ENCODE measurements around the gene C2CD4D.

The C2CD4D gene

DNA sequence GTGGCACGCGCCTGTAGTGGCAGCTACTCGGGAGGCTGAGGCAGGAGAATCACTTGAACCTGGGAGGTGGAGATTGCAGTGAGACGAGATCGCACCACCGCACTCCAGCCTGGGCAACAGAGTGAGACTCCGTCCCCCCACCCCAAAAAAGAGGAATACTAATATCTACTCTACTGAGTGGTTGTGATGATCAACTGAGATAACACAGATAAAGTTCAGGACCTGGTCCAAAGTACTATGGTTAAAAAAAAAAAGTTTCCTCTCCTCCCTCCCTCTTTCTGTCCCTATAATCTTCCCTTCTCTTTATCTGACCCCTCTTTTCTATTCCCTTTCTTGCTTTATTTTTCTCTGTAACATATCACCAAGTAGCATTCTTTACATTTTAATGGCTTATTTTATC lies 4.0 kb downstream of the C2CD4D start:
- no peak for DNase-seq (ENCODE audit: extremely low read depth in 1 of 2, low read depth in 1 of 2)

GRCh38 chr1:151834239-151834638 lies 5.4 kb downstream of the C2CD4D start:
- no peak for DNase-seq (ENCODE audit: extremely low read depth in 1 of 2, low read depth in 1 of 2)

- no peak for DNase-seq (ENCODE audit: extremely low read depth in 1 of 2, low read depth in 1 of 2)
Measured at GRCh38 chr1:151833172-151833900, 6.3 kb downstream of the C2CD4D start.

DNA sequence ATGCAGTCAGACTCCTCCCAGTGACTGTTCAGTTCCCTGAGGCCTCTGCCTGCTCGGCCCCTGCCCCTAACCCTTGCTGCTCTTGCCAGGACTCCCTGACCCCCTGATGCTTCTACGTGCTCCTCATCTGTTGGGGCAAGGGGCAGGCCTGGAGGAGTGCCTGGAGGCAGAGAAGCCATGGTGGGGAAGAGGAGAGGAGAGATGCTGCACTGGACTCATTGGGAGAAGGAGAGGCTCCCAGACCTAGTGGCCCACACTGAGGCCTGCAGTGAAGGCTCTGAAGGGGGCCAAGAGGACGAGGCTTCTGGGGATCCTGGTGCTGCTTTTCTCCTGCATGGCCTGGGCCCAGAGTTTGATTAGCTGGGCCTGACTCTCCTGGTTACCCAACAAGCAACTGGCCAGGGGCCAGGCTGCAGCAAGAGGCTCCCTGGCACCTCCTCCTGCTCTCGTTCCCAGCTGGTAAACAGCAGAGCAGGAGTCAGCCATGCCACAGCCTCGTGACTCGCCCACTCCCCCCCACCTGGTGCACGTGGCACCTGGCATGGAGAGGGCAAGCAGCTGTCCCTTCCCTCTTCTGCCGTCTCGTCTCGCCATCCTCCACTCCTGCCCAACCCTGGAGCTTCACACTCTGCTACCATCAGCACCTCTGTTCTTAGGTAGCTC lies 7.2 kb downstream of the C2CD4D start:
- no peak for DNase-seq (ENCODE audit: extremely low read depth in 1 of 2, low read depth in 1 of 2)

DNA sequence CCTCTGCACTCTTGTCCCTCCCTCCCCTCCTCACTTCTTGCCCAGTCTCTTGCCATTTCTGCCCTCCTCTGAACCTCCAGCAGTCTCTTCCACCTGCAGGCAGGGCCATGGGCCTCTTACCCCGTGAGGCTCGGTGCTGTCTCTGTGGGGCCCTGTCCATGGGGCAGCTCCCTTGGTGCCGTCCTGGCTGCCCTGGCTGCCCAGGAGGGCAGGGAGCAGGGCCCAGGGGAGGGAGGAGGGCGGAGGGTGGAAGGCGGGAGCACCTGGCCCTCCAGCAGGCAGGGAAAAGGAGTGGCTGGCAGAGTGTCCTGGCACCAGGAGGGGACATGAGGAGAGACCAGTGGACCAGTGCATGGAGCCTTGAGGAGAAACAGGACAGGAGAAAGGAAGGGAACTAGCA lies 8.0 kb downstream of the C2CD4D start, which contains the start of gene RORC:
Gene RORC (minus strand): TSS at position 198 of the 400 bp plus-strand sequence. CDS start 38 bp downstream, at position 160.
- no peak for DNase-seq (ENCODE audit: extremely low read depth in 1 of 2, low read depth in 1 of 2)

DNA sequence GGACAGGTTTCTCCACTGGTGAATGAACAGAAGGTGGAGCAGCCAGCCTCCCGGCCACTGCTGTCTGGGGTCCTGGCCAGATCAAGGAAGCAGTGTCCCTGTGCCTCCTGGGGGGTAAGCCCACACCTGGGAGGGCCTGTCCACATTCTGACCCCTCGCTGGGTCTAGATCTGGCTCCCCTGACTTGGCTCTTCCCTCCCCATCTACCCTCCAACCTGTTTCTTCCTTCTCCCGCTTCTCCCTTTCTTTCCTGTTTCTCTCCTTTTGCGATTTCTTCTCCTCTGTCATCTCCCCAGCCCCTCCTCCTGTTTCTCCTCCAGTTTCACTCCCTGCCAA lies 8.4 kb downstream of the C2CD4D start:
- DNase-seq (ENCODE audit: extremely low read depth in 1 of 2, low read depth in 1 of 2): no peak

- DNase-seq (ENCODE audit: extremely low read depth in 1 of 2, low read depth in 1 of 2): no peak
Measured at GRCh38 chr1:151830055-151830454, 9.6 kb downstream of the C2CD4D start.

DNA sequence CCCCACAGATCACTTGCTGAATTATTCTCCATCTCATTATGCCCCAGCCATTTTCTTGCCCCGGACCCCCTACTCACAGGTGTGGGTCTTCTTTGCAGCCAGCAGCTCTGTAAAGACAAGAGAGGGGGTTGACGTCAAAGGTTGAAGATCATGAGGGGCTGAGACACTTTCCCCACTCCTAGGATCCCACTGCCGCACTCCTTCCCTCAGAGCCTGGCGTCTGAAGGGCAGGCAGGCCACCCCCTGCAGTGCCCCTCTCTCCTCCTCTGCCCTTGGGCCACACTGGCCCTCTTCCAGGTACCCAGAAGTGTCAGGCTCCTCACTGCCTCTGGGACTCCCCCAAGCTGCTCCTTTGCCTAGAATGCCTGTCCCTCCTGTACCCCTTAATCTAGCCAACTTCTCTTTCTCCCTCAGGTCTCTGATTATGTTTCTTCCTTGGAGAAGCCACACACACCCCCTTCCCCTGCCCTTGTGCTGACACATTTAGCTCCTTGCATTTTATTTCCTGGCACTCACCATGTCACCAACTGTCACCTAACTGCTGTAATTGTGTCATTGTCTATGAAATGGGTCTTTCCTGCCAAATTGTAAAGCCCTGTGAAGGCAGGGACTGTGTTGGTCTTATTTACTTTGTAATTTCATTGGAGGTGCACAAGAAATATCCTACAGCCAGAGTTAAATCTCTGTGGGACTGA lies 10.1 kb downstream of the C2CD4D start:
- DNase-seq (ENCODE audit: extremely low read depth in 1 of 2, low read depth in 1 of 2): no peak

DNA sequence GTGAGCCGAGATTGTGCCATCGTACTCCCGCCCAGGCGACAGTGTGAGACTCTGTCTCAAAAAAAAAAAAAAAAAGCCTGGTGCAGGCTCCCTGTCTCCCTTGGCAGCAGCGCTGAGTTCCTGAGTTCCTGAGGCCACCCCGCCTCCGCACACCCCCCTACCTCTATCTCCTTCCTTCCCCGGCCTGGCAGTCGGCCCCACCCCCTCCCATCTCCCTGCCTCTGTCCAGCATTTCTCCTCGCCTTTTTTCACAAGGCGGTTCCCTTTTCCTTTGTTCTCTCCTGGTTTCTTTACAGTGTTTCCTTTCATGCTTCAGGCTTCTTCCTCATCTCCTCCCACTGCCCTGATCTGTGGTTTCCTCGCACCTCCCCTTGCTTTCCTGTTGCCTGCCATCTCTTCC lies 10.7 kb downstream of the C2CD4D start:
- DNase-seq (ENCODE audit: extremely low read depth in 1 of 2, low read depth in 1 of 2): no peak

GRCh38 chr1:151827853-151828252 lies 11.8 kb downstream of the C2CD4D start:
- DNase-seq (ENCODE audit: extremely low read depth in 1 of 2, low read depth in 1 of 2): no peak

DNA sequence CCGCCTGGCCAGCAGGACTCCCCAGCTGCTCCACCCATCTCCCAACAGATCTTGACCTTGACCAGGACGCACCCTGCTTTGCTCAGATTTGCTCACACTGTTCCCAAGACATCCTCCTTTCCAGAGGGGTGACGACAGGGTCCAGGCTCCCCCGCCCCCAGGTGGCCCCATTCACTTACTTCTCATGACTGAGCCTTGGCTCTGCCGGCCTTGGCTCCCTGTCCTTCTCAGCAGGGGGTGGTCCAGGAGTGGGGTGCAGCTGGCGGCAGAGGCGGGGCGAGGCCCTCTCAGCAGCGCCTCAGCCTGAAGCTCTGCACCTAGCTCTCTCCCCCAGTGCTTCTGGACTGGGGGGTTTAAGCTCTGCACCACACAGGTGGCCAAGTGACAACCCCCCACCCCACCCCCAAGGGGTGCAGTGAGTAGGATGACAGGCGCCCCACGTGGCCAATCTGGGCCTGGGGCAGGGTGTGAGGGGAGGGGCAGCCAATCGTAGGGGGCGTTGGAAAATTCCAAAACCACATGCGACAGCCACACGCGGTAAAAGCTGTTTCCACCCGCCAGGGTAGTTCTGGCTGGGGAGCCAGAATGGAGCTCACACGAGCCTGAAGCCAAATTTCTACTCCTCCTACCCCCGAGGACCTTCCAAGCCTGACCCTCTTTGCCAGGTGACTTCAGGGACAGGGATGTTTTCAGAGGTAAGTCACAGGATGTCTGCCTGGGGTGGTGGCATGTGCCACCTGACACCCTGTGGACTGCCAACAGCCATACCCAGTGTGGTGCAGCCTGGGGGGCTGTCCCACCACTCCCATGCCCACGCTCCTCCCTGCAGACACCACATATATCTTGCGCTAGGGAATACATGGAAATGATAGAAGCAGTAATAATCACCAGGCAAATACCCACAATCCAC lies 13.6 kb downstream of the C2CD4D start:
- DNase-seq (ENCODE audit: extremely low read depth in 1 of 2, low read depth in 1 of 2): no peak

- no peak for DNase-seq (ENCODE audit: extremely low read depth in 1 of 2, low read depth in 1 of 2)
Measured at GRCh38 chr1:151825204-151825603, 14.4 kb downstream of the C2CD4D start.

DNA sequence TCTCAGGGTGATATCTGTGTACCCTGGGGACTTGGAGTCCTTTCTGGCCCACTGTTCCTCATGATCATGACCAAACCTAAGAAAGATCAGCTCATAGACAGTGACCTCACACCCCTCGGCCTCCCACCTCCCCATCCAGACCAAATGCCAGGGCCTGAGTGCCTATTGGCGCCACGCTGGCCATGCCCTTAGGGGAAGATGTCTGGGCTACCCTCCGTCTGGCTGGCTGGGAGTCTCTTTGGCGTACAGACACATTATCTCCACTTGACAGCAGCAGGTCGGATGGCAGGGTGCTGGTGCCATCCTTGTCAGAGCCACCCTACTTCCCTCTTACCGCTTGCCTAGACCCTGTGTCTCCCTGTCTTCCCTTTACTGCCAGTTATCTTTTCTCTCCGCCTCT lies 16.4 kb downstream of the C2CD4D start:
- DNase-seq (ENCODE audit: extremely low read depth in 1 of 2, low read depth in 1 of 2): no peak

- DNase-seq (ENCODE audit: extremely low read depth in 1 of 2, low read depth in 1 of 2): no peak
Measured at GRCh38 chr1:151822404-151822803, 17.2 kb downstream of the C2CD4D start.

DNA sequence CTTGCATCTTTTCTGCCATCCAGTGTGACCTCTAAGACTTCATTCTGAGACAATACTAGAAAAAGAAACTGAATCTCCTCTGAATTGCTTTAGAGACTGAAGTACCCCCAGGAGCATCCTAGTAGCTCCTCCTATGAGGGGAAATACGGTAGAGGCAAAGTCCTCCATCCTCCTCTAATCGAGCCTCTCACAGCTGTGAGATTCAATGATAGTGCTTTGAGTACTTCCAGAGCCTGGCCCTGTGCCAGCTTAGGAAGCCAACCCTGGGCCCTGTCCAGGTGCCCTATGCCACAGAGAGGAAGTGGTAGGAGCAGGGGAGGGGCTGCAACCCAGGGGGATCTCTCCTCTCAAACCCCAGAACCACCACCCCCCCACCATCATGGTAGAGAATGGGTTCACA lies 18.7 kb downstream of the C2CD4D start:
- no peak for DNase-seq (ENCODE audit: extremely low read depth in 1 of 2, low read depth in 1 of 2)

DNA sequence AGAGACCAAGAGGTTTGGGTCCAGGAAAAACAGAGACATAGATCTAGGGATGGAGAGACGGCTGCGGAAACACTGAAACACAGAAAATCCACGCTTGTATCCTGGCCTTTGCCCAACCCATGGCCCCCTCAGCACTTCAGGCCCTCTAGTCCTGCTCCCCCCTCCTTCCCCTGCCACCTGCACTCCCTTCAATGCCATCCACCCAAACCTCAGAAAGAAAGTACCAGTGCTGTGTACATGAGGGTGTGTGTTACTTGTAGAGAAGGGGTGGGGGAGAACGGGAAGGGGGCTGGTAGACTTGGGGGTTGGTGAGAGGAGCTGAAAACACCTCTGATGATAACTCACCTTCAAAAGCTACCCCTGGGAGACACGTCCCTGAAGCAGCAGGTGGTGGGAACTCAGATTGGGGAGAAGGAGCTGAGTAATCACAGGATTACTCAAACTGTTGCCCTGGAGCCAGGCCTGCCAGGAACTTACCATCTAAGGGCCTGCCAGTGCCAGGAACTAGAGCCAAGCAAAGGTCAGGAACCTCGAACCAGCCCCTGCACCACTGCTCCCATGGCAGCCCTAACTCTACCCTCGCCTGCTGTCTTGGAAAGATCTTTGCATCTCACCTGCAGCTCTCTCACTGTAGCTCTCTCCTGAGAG lies 19.5 kb downstream of the C2CD4D start:
- no peak for DNase-seq (ENCODE audit: extremely low read depth in 1 of 2, low read depth in 1 of 2)

DNA sequence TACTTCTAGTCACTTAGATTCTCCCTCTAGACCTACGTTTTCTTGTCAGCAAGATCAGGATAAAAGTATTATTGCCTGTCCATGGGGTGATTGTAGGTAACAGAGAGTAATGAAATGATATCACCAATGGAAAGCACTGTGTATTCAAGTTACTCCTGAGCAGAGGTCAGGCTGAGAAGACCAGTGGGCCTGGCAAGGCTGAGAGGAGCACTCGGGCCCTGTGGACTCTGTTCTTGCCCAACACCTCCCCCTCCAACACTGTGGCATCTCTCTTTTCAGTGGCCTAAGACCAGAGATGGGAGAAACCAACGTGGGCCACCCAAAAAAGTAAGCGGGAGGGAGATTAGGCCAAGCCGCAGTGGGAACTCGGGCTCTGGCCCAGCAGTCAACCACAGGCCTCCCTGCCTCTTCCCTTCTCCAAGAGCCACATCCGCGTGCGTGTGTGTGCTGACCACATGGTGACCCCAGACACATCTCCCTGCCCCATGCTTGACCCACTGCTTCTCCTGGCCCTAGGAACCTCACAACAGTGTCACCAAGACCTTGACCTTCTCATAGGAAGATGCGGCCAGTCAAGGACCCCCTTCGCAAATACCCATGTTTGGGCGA lies 20.3 kb downstream of the C2CD4D start:
- DNase-seq (ENCODE audit: extremely low read depth in 1 of 2, low read depth in 1 of 2): no peak

DNA sequence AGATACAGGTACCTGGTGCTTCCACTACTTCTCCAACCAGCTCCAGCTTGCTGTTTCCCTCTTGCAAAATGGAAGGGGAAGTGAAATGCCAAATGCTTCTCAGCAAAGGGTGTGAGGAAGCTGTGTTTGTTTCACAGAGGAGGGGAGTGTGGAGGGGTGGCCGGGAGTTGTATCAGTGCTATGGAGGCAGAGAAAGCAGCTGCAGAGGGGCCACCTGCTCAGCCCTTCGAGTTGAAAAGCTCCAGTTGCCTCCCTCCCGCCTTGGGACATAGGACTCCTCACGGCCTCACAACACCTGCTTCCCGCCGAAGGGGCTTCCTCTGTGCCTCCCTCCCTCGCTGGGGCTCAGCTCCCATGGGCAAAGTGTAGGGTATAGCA lies 22.3 kb downstream of the C2CD4D start:
- DNase-seq (ENCODE audit: extremely low read depth in 1 of 2, low read depth in 1 of 2): no peak

- DNase-seq (ENCODE audit: extremely low read depth in 1 of 2, low read depth in 1 of 2): no peak
Measured at GRCh38 chr1:151816548-151817352, 22.9 kb downstream of the C2CD4D start.
